ENCODE results near the gene TMPO.
"Not testable (repeated sequence)": the region's sequence is repeated elsewhere in the genome, so short reads cannot be mapped to it uniquely, and the experiment has no call there.

Gene TMPO

GRCh38 chr12:98578821-98579220, 63.4 kb downstream of the TMPO start:
- DNase-seq (ENCODE audit: low read depth in 1 of 2, low spot score in 1 of 2), result no peak

GRCh38 chr12:98579347-98579746, 64.0 kb downstream of the TMPO start:
- no peak for DNase-seq (ENCODE audit: low read depth in 1 of 2, low spot score in 1 of 2)

GRCh38 chr12:98579835-98580234, 64.4 kb downstream of the TMPO start:
- no peak for DNase-seq (ENCODE audit: low read depth in 1 of 2, low spot score in 1 of 2)

GRCh38 chr12:98580695-98581094, 65.3 kb downstream of the TMPO start:
- DNase-seq (ENCODE audit: low read depth in 1 of 2, low spot score in 1 of 2), result no peak

- no peak for DNase-seq (ENCODE audit: low read depth in 1 of 2, low spot score in 1 of 2)
Observed at GRCh38 chr12:98581101-98581500, 65.7 kb downstream of the TMPO start.

- DNase-seq (ENCODE audit: low read depth in 1 of 2, low spot score in 1 of 2), result no peak
Observed at GRCh38 chr12:98582093-98582492, 66.7 kb downstream of the TMPO start.

GRCh38 chr12:98587084-98587483, 71.7 kb downstream of the TMPO start:
- no peak for DNase-seq (ENCODE audit: low read depth in 1 of 2, low spot score in 1 of 2)

GRCh38 chr12:98591209-98591608, 75.8 kb downstream of the TMPO start:
- DNase-seq (ENCODE audit: low read depth in 1 of 2, low spot score in 1 of 2), result no peak

GRCh38 chr12:98592825-98593322, 77.5 kb downstream of the TMPO start:
- DNase-seq (ENCODE audit: low read depth in 1 of 2, low spot score in 1 of 2), result no peak

GRCh38 chr12:98593351-98594049, 78.1 kb downstream of the TMPO start, which contains the start of gene SLC25A3:
SLC25A3 (plus strand) TSS chr12:98593686; CDS start chr12:98593979, 293 bp downstream.
- DNase-seq (ENCODE audit: low read depth in 1 of 2, low spot score in 1 of 2), result peak; percentile 90 to 93

- peak in 1 of 2 donors; percentile 20 for DNase-seq (ENCODE audit: low read depth in 1 of 2, low spot score in 1 of 2)
Observed at GRCh38 chr12:98594050-98594835, 78.9 kb downstream of the TMPO start.

- DNase-seq (ENCODE audit: low read depth in 1 of 2, low spot score in 1 of 2), result no peak
Observed at GRCh38 chr12:98595243-98595988, 80.0 kb downstream of the TMPO start.

GRCh38 chr12:98597313-98597712, 81.9 kb downstream of the TMPO start:
- DNase-seq (ENCODE audit: low read depth in 1 of 2, low spot score in 1 of 2), result not testable (repeated sequence)

All from activated T-helper 1 cell treated with anti-CD3 and anti-CD28 coated beads, Interleukin-2, amount 50 U/mL, for 16 hours (primary cell).